ENCODE data around the gene ZNG1A. TPM values are rescaled to one million over a fixed set of nuclear protein-coding genes. Genes with fewer than 3 reads are reported as not detected.
"Not testable (repeated sequence)": the region's sequence is repeated elsewhere in the genome, so short reads cannot be mapped to it uniquely, and the experiment has no call there.

The ZNG1A gene
- polyA plus RNA-seq, 1 donor = 48.2 TPM

GRCh38 chr9:178140-178825 lies 573 bp downstream of the ZNG1A start:
- not testable (repeated sequence) for DNase-seq (ENCODE audit: low read depth)

- DNase-seq (ENCODE audit: low read depth) = not testable (repeated sequence)
These were observed 9.1 kb downstream of the ZNG1A start for GRCh38 chr9:169757-170156.

- DNase-seq (ENCODE audit: low read depth) = not testable (repeated sequence)
These were observed 19.0 kb downstream of the ZNG1A start for GRCh38 chr9:159871-160270.

- DNase-seq (ENCODE audit: low read depth) = not testable (repeated sequence)
These were observed 27.7 kb downstream of the ZNG1A start for GRCh38 chr9:151173-151572.

GRCh38 chr9:139880-140279 lies 39.0 kb downstream of the ZNG1A start:
- not testable (repeated sequence) for DNase-seq (ENCODE audit: low read depth)

- not testable (repeated sequence) for DNase-seq (ENCODE audit: low read depth)
These were observed 60.8 kb downstream of the ZNG1A start, which contains the start of gene FOXD4 for GRCh38 chr9:117995-118467. Gene FOXD4, minus strand, starts transcription at chr9:118417. Its CDS starts 298 bp downstream, at chr9:118119.

GRCh38 chr9:117144-117994 lies 61.5 kb downstream of the ZNG1A start:
- not testable (repeated sequence) for DNase-seq (ENCODE audit: low read depth)

GRCh38 chr9:116239-117077 lies 62.4 kb downstream of the ZNG1A start:
- DNase-seq (ENCODE audit: low read depth) = not testable (repeated sequence)

- not testable (repeated sequence) for DNase-seq (ENCODE audit: low read depth)
These were observed 63.8 kb downstream of the ZNG1A start for GRCh38 chr9:115118-115451.

GRCh38 chr9:114267-115117 lies 64.4 kb downstream of the ZNG1A start:
- DNase-seq (ENCODE audit: low read depth) = not testable (repeated sequence)

GRCh38 chr9:113468-114266 lies 65.2 kb downstream of the ZNG1A start:
- DNase-seq (ENCODE audit: low read depth) = not testable (repeated sequence)

- DNase-seq (ENCODE audit: low read depth) = not testable (repeated sequence)
These were observed 66.0 kb downstream of the ZNG1A start for GRCh38 chr9:112589-113467.

- DNase-seq (ENCODE audit: low read depth) = not testable (repeated sequence)
These were observed 68.2 kb downstream of the ZNG1A start for GRCh38 chr9:110672-111071.

GRCh38 chr9:109540-109939 lies 69.3 kb downstream of the ZNG1A start:
- not testable (repeated sequence) for DNase-seq (ENCODE audit: low read depth)

GRCh38 chr9:108742-109495 lies 69.9 kb downstream of the ZNG1A start:
- DNase-seq (ENCODE audit: low read depth) = not testable (repeated sequence)

- not testable (repeated sequence) for DNase-seq (ENCODE audit: low read depth)
These were observed 72.9 kb downstream of the ZNG1A start for GRCh38 chr9:105991-106390.

- not testable (repeated sequence) for DNase-seq (ENCODE audit: low read depth)
These were observed 78.4 kb downstream of the ZNG1A start for GRCh38 chr9:100430-100829.

GRCh38 chr9:99867-100266 lies 79.0 kb downstream of the ZNG1A start:
- DNase-seq (ENCODE audit: low read depth) = not testable (repeated sequence)
